Epithelial cell of esophagus (primary cell): ENCODE measurements around the gene GRK2.
"Not testable (repeated sequence)": the region's sequence is repeated elsewhere in the genome, so short reads cannot be mapped to it uniquely, and the experiment has no call there.

Experiments
- DNase-seq: peaks from one replicate; pipeline ENCODE4 v3.0.0; 2010; ENCODE audit warnings: low read depth
- H3K4me3 ChIP-seq: 2 replicates; pipeline ENCODE4 v1.5.1; 2011; ENCODE audit warnings: mild to moderate bottlenecking, low read length, control low read depth
- CTCF ChIP-seq: IDR thresholded peaks from 2 replicates; pipeline ENCODE4 v1.5.1; 2011; ENCODE audit warnings: low read depth, mild to moderate bottlenecking, low read length, control low read depth, inconsistent platforms; ENCODE audit not compliant: insufficient read depth; ENCODE audit errors: missing control alignments

Gene GRK2

GRCh38 chr11:67313125-67313890 lies 47.0 kb downstream of the GRK2 start:
- no peak overlapping the region for H3K4me3 ChIP-seq

GRCh38 chr11:67314218-67314617 lies 47.9 kb downstream of the GRK2 start:
- H3K4me3 ChIP-seq, result no peak overlapping the region
- no peak for TF ChIP-seq CTCF
- DNase-seq, result no peak

More at GRCh38 chr11:67313125-67313890, 47.0 kb downstream of the GRK2 start:
- no peak for DNase-seq
- no peak for TF ChIP-seq CTCF

- no peak for DNase-seq
- no peak for TF ChIP-seq CTCF
- H3K4me3 ChIP-seq, result no peak overlapping the region
Observed at GRCh38 chr11:67315325-67315909, 49.1 kb downstream of the GRK2 start.

- H3K4me3 ChIP-seq, result peak overlapping the region; percentile 83
- DNase-seq, result no peak
- TF ChIP-seq CTCF, result no peak
Observed at GRCh38 chr11:67316882-67317204, 50.6 kb downstream of the GRK2 start.

GRCh38 chr11:67317205-67317887 lies 51.1 kb downstream of the GRK2 start:
- H3K4me3 ChIP-seq, result peak overlapping the region; percentile 83
- peak; percentile 94 for DNase-seq
- TF ChIP-seq CTCF, result peak; percentile 84

GRCh38 chr11:67317888-67318555 lies 51.7 kb downstream of the GRK2 start:
- peak overlapping the region; percentile 83 for H3K4me3 ChIP-seq
- DNase-seq, result peak; percentile 42
- no peak for TF ChIP-seq CTCF

GRCh38 chr11:67318876-67319275 lies 52.6 kb downstream of the GRK2 start:
- DNase-seq, result not testable (repeated sequence)
- peak overlapping the region; percentile 83 for H3K4me3 ChIP-seq
